Dedifferentiated amniotic fluid mesenchymal stem cell (primary cell): ENCODE data around the gene UNC50.
"Not testable (repeated sequence)": the region's sequence is repeated elsewhere in the genome, so short reads cannot be mapped to it uniquely, and the experiment has no call there.

Experiments used
- DNase-seq: peaks from one replicate; pipeline ENCODE4 v3.0.0-alpha.2; 2016; ENCODE audit errors: extremely low spot score

UNC50 gene

GRCh38 chr2:98576666-98577312, 31.6 kb upstream of the UNC50 start:
- DNase-seq: no peak

DNA sequence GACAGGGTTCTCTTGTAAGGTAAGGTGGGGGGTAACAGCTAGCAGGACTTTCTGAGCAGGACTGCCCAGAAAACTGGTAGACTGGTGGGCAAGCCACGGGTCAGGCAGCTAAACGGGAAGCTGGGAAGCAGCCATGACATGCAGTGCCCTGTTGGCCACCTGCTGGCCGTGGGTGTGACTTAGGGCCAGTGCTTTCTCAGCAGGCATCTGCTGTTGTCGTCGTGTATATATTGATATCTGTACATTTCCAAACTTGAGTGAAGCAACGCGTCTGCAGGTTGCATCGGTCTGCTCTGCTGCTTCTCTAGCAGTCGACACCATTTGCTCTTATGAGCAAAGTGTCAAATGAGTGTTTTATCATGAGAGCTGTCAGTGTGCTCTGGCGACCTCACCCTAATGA, 31.1 kb upstream of the UNC50 start:
- no peak for DNase-seq

DNA sequence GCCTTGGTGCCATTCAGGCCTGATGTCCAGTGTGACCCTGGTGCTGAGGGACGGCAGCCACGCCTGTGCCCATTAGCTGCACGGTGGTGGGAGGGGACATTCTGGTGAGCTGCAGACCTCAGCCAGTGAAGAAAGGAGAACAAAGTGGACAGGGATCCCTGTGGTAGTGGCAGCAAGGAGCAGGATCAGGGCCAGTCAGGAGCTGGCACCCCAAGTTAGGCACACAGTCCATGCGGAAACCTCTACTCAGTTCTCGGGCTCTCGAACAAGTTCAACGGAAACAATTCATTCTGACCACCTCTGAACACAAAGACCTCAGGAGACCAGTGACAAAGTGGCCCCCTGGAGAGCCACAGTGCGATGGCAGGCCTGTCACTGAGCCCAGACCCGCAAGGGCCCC, 30.2 kb upstream of the UNC50 start:
- no peak for DNase-seq

GRCh38 chr2:98579926-98580325, 28.5 kb upstream of the UNC50 start:
- no peak for DNase-seq

GRCh38 chr2:98580656-98581284, 27.6 kb upstream of the UNC50 start:
- no peak for DNase-seq

GRCh38 chr2:98582523-98582922, 25.9 kb upstream of the UNC50 start:
- no peak for DNase-seq

DNA sequence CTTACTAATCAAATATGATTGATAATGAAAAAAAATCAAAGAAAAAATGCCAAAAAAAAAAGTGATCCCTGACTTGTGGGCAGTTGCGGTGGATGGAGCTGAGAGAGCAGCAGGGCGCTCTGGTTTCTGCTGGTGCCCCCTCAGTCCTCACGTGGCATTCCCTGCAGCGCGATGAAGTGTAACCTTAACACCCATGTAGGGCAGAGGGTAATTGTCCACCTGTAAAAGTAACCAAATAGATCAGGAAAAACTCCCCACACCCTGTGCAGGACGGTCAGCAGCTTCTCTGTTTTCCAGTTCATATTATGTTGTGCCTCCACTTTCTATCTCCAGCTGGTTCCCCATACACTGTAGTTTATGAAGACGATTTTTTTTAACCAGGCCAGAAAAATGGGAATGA, 25.1 kb upstream of the UNC50 start:
- DNase-seq: no peak

GRCh38 chr2:98583816-98584618, 24.4 kb upstream of the UNC50 start:
- DNase-seq: no peak

GRCh38 chr2:98585386-98585785, 23.0 kb upstream of the UNC50 start:
- no peak for DNase-seq

DNA sequence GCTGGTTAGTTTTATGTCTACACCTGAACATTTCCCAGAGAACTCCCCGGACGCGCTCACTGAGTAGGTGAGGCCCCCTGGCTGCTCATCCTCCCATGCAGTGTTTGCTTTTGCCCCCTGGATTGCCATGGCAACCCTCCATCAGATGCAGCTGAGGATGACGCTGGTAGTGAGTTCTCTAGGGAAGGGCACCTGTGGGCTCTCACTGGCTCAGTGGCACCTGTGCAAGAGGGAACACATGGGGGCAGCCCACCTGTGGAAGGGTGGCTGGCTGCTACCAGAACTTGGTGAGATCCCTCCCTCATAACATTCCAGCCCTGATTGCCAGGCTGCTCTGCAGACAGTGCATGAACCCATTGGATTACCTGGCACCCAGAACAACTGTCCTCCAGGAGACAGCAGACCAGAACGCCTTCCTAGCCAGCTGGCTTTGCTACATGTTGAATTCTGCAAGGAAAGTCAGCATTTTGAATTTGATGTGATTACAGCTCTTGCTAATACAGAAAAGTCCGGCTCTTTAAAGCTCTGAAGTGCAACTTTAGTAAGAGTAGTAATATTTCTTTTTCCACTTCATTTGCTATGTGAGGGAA, 21.7 kb upstream of the UNC50 start:
- DNase-seq: no peak

DNA sequence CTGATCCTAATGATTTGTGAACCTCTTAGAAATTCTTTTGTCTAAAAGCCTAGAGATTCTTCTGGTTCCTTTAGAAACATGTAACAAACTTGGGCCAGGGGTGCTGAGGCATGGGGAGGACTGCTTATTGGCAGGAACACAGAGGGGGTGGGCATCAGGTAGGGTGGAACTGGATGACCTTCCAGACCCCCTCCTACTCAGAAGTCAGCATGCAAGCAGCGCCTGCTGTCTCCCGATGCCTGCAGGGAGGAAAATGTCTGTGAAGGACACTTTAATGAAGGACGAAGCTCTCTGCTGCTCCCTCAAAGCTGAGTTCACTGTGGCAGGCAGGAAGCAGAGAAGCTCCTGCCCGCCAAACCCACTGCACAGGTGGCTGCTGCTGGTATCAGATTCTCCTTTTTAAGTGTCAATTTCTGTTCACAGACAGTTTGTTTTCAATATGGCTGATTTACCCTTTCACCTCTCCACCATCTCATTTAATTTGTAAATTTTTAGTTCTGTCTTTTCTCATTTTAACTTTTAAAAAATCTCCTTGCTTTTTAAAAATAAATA, 19.4 kb upstream of the UNC50 start:
- no peak for DNase-seq

DNA sequence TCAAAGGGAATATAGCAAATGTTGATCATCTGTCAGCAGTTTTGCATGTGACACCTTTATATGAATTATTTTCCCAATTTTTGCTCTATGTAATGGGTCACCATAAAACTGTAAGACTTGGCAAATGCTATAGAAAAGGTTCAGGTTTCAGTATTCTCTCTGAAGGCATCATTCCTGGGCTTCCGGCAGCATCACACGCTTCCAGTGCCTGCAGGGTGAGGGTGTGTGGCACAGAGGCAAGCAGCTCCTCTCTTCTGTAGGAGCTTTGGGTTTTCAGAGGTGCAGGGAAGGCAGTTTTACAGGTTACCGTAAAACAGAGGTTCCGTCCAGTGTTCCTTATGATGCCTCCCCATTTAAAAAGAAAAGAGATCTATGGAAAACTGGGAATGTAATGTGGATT, 18.9 kb upstream of the UNC50 start:
- no peak for DNase-seq

DNA sequence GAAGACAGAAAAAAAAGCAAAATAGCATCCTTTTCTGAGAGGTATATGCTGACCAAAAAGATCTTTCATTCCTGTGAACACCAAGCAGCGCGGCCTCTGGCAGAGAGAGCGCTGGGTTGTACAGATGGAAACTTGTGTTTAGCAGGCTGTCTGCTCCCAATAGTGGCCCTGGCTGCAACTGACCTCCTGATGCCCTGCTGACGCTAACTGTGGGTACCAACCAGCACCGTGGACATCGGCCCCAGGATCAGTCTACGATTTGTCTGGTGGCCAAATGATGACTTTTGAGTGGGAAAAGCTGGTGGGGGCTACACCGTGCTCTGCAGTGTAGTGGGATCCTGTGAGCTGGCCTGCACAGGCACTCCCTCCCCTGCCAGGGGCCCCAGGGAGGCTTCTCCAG, 15.8 kb upstream of the UNC50 start:
- DNase-seq: no peak

- not testable (repeated sequence) for DNase-seq
Measured at GRCh38 chr2:98594665-98595064, 13.7 kb upstream of the UNC50 start.

DNA sequence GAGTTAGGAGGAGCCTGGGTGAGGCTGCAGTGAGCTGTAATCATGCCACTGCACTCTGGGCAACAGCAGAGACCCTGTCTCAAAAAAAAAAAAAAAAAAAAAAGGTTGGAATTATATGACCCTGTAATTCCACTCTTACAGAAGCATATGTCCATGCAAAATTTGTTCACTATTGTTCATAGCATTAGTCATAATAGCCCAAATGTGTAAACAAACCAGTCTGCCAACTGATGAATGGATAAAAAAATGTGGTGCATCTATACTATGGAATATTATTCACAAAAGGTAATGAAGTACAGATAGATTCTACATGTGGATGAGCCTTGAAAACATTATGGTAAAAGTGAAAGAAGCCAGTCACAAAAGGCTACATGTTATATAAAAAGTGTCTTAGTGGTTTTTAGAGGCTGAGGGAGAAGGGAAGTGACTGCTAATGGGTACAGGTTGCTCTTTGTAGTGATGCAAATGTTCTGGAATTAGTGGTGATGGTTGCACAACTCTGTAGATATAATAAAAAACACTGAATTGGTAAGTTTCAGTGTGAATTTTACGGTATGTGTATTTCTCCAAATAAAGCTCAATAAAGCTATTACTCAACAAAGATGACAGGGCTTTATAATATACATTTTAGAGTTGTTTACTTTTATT, 9.5 kb upstream of the UNC50 start:
- no peak for DNase-seq

DNA sequence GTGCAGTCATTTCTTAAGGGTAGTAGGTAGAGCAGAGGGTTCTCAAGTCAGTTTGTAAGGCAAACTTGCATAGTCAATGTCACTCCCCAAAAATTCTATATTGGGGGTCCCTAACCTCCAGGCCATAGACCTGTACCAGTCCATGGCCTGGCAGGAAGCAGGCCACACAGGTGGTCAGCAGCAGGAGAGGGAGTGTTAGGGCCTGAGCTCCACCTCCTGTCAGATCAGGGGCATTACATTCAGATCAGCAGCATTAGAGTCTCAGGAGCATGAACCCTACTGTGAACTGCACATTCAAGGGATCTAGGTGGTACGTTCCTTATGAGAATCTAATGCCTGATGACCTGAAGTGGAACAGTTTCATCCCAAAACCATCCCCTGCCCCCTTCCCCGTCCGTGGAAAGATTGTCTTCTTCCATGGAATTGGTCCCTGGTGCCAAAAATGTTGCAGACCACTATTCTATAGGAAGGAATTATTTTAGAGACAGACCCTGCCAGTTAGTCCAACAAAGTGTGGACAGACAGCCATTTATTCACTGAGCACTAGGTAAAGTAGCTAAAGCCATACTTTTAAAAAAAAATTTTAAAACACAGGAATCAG, 6.8 kb upstream of the UNC50 start:
- no peak for DNase-seq

GRCh38 chr2:98604547-98604946, 3.8 kb upstream of the UNC50 start:
- DNase-seq: peak; percentile 25

GRCh38 chr2:98605076-98605475, 3.3 kb upstream of the UNC50 start:
- DNase-seq: no peak

- DNase-seq: no peak
Measured at GRCh38 chr2:98606431-98606830, 2.0 kb upstream of the UNC50 start.

DNA sequence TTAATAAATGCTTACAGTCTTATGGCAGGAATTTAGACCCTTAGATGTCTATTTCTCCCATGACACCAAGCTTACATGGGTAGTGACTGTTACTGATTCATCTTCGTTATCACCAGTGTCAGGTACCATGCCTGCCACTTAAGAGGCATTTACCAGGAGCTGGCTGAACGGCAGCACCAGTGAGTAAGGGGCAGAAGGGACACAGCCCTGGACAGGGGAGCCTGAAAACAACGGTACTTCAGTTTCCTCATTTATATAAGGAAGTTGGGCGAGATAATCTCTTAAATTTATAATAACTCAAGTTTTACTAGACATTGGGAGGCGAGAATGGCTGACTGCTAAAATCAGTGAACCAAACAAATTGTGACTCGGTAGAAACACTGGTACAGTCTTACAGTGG, 1.3 kb upstream of the UNC50 start:
- DNase-seq: no peak

GRCh38 chr2:98607741-98608115, 661 bp upstream of the UNC50 start:
- DNase-seq: no peak
